Keratinocyte (primary cell): ENCODE data around the gene TSR3. TPM values are rescaled to one million over a fixed set of nuclear protein-coding genes. Genes with fewer than 3 reads are reported as not detected.

Experiments used
- DNase-seq: peaks from one replicate; pipeline ENCODE4 v3.0.0-alpha.2; 2011; ENCODE audit warnings: low read depth, missing footprints, low spot score
- FAIRE-seq: peaks from 2 replicates; lab custom pipeline; 2011; peaks lifted over from hg19 to GRCh38; lab: Jason Lieb, UNC
- H2AFZ ChIP-seq: 2 replicates; pipeline ENCODE4 v1.6.0; 2012; ENCODE audit warnings: low read length, control low read depth, inconsistent platforms; ENCODE audit not compliant: control insufficient read depth
- H3K27ac ChIP-seq: 2 replicates; pipeline ENCODE4 v1.5.1; 2011; ENCODE audit warnings: low read length; ENCODE audit not compliant: control insufficient read depth, insufficient read depth
- H3K27me3 ChIP-seq: 3 replicates; pipeline ENCODE4 v1.6.0; 2011; ENCODE audit warnings: low read length; ENCODE audit not compliant: control insufficient read depth, insufficient read depth; ENCODE audit errors: extremely low read depth
- H3K36me3 ChIP-seq, 2 experiments: 2 replicates in 1 of 2; 3 replicates in 1 of 2; pipeline ENCODE4 v1.5.1; 2011; ENCODE audit warnings: low read length in 2 of 2, mild to moderate bottlenecking in 1 of 2; ENCODE audit not compliant: control insufficient read depth in 2 of 2, insufficient read depth in 2 of 2; ENCODE audit errors: extremely low read depth in 1 of 2
- H3K4me1 ChIP-seq: 3 replicates; pipeline ENCODE4 v1.5.1; 2011; ENCODE audit warnings: low read length; ENCODE audit not compliant: control insufficient read depth, insufficient read depth; ENCODE audit errors: extremely low read depth
- H3K4me2 ChIP-seq: 3 replicates; pipeline ENCODE4 v1.6.0; 2011; ENCODE audit warnings: low read depth, low read length; ENCODE audit not compliant: control insufficient read depth, insufficient read depth; ENCODE audit errors: extremely low read depth
- H3K4me3 ChIP-seq, 3 experiments: fragments of 200-600 bp in 1 of 3; sonication (generic) in 1 of 3; 2 replicates in 2 of 3; 3 replicates in 1 of 3; pipeline ENCODE4 v1.5.1; 2011 to 2016; ENCODE audit warnings: low read length in 3 of 3, mild to moderate bottlenecking in 3 of 3, control low read depth in 2 of 3, inconsistent platforms in 1 of 3, low read depth in 1 of 3, mixed read lengths in 1 of 3, mixed run types in 1 of 3, moderate library complexity in 1 of 3; ENCODE audit not compliant: control insufficient read depth in 2 of 3, insufficient read depth in 2 of 3; ENCODE audit errors: extremely low read depth in 1 of 3
- H3K79me2 ChIP-seq: 2 replicates; pipeline ENCODE4 v1.6.0; 2012; ENCODE audit warnings: low read length; ENCODE audit not compliant: control insufficient read depth, insufficient read depth
- H3K9ac ChIP-seq: 3 replicates; pipeline ENCODE4 v1.6.0; 2011; ENCODE audit warnings: low read length; ENCODE audit not compliant: control insufficient read depth, insufficient read depth; ENCODE audit errors: extremely low read depth
- H3K9me1 ChIP-seq: 3 replicates; pipeline ENCODE4 v1.6.0; 2011; ENCODE audit warnings: low read length; ENCODE audit not compliant: control insufficient read depth, insufficient read depth; ENCODE audit errors: extremely low read depth
- H3K9me3 ChIP-seq: 2 replicates; pipeline ENCODE4 v1.5.1; 2012; ENCODE audit warnings: low read depth, low read length; ENCODE audit not compliant: control insufficient read depth
- H4K20me1 ChIP-seq: 3 replicates; pipeline ENCODE4 v1.6.0; 2011; ENCODE audit warnings: low read length; ENCODE audit not compliant: control insufficient read depth, insufficient read depth; ENCODE audit errors: extremely low read depth
- EZH2 ChIP-seq: IDR thresholded peaks from one replicate; pipeline ENCODE4 v1.6.1; 2012; ENCODE audit warnings: inconsistent platforms, mild to moderate bottlenecking, low read length, moderate library complexity
- dilution Hi-C: fragments of 300-500 bp; cut with MboI; formaldehyde crosslinking; loops from one replicate; pipeline ENCODE4 v1.7.0; 2020; ENCODE audit warnings: low sequenced_read_pairs; ENCODE audit not compliant: extremely low pct_ligation_motif_present
- polyA plus RNA-seq, 5 experiments: library from polyadenylated mRNA; depleted of rRNA in 3 of 5; stranded (reverse) in 3 of 5; stranded (forward) in 1 of 5; unstranded in 1 of 5; fragments of >200 nt; gene quantifications; 1 replicate in 1 of 5; 2 replicates in 3 of 5; 3 replicates in 1 of 5; pipeline versions ENCODE4 v1.2.1 to v1.2.3, GENCODE V29; 2011 to 2012; ENCODE audit warnings: missing spikeins in 2 of 5, low read depth in 1 of 5, low replicate concordance in 1 of 5
- TF ChIP-seq, protein P1 (sequence below), 3 experiments: IDR thresholded peaks in 1 of 3; conservative IDR thresholded peaks in 1 of 3; optimal IDR thresholded peaks in 1 of 3; 2 replicates in 2 of 3; 3 replicates in 1 of 3; pipeline versions ENCODE3 to v1.5.1; 2011; ENCODE audit warnings: low read length in 3 of 3, mild to moderate bottlenecking in 3 of 3, moderate library complexity in 2 of 3, control low read depth in 1 of 3, inconsistent platforms in 1 of 3; ENCODE audit not compliant: insufficient read depth in 2 of 3; ENCODE audit errors: extremely low read depth in 1 of 3

Gene TSR3
- polyA plus RNA-seq, 1 donor (not counting 4 experiments of a cell fraction or from before 2014, with no cell fraction given): 33.0 TPM

DNA sequence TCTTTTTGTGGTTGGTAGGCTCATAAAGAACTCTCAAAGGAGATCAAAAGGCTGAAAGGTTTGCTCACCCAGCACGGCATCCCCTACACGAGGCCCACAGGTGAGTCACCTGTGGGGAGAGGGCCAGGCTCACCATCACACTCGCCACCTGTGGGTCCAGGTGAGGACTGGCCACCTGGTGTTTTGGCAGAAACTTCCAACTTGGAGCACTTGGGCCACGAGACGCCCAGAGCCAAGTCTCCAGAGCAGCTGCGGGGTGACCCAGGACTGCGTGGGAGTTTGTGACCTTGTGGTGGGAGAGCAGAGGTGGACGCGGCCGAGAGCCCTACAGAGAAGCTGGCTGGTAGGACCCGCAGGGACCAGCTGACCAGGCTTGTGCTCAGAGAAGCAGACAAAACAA is 11.1 kb upstream of the TSR3 start:
- H3K36me3 ChIP-seq: peaks cover 12 to 24% of the 10 kb centered on the region in 2 experiments

DNA sequence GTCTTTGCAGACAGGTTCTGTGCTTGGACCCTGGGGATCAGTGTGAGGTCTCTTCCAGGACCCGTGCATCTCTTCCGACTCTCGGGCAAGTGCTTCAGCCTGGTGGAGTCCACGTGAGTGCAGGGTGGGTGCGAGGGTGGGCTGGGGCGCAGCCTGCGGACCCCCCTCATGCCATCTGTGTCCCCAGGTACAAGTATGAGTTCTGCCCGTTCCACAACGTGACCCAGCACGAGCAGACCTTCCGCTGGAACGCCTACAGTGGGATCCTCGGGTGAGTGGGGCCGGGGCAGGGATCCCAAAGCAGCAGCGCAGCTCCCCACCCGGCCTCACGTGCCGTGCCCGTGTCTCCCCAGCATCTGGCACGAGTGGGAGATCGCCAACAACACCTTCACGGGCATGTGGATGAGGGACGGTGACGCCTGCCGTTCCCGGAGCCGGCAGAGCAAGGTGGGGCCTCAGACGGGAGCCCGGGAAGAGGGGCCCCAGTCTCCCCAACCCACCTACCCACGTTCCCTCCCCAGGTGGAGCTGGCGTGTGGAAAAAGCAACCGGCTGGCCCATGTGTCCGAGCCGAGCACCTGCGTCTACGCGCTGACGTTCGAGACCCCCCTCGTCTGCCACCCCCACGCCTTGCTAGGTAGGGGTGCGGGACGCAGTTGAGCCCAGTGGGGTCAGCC is 10.1 kb upstream of the TSR3 start:
- peaks cover 12 to 22% of the 10 kb centered on the region in 2 experiments for H3K36me3 ChIP-seq
- no peak overlapping the region for H3K9ac ChIP-seq
- peaks cover 16% of the 10 kb centered on the region for H3K79me2 ChIP-seq
- TF ChIP-seq, protein P1, sequence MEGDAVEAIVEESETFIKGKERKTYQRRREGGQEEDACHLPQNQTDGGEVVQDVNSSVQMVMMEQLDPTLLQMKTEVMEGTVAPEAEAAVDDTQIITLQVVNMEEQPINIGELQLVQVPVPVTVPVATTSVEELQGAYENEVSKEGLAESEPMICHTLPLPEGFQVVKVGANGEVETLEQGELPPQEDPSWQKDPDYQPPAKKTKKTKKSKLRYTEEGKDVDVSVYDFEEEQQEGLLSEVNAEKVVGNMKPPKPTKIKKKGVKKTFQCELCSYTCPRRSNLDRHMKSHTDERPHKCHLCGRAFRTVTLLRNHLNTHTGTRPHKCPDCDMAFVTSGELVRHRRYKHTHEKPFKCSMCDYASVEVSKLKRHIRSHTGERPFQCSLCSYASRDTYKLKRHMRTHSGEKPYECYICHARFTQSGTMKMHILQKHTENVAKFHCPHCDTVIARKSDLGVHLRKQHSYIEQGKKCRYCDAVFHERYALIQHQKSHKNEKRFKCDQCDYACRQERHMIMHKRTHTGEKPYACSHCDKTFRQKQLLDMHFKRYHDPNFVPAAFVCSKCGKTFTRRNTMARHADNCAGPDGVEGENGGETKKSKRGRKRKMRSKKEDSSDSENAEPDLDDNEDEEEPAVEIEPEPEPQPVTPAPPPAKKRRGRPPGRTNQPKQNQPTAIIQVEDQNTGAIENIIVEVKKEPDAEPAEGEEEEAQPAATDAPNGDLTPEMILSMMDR (optimal IDR thresholded peaks at IDR 0.05 in 1 of 3, IDR thresholded peaks at IDR 0.05 in 1 of 3, conservative IDR thresholded peaks at IDR 0.05 in 1 of 3; ENCODE audit: extremely low read depth in 1 of 3, insufficient read depth in 2 of 3, low read length in 3 of 3): no peak
- no peak for TF ChIP-seq EZH2
- DNase-seq (no peak), FAIRE-seq (no peak)
- H3K4me3 ChIP-seq: no peak overlapping the region
- H2AFZ ChIP-seq: no peak overlapping the region
- H3K9me1 ChIP-seq: no peaks in the 10 kb centered on the region
- no peaks in the 10 kb centered on the region for H4K20me1 ChIP-seq
- dilution Hi-C loops: no loop called here
- no peak overlapping the region for H3K27ac ChIP-seq
- H3K9me3 ChIP-seq: no peaks in the 10 kb centered on the region
- no peaks in the 10 kb centered on the region for H3K27me3 ChIP-seq
- H3K4me1 ChIP-seq: no peaks in the 10 kb centered on the region
- no peak overlapping the region for H3K4me2 ChIP-seq

More for the DNA sequence above, 11.1 kb upstream of the TSR3 start:
- DNase-seq (no peak), FAIRE-seq (no peak)
- Histone ChIP-seq H3K4me3 (no peak overlapping the region), H2AFZ (no peak overlapping the region), H3K9me3 (no peaks in the 10 kb centered on the region), H4K20me1 (no peaks in the 10 kb centered on the region), H3K27ac (no peak overlapping the region), H3K9ac (no peak overlapping the region), H3K4me1 (no peaks in the 10 kb centered on the region), H3K79me2 (peaks cover 11% of the 10 kb centered on the region), H3K27me3 (no peaks in the 10 kb centered on the region), H3K9me1 (no peaks in the 10 kb centered on the region), H3K4me2 (no peak overlapping the region)
- TF ChIP-seq, protein P1 (optimal IDR thresholded peaks at IDR 0.05 in 1 of 3, IDR thresholded peaks at IDR 0.05 in 1 of 3, conservative IDR thresholded peaks at IDR 0.05 in 1 of 3; ENCODE audit: extremely low read depth in 1 of 3, insufficient read depth in 2 of 3, low read length in 3 of 3): no peak
- no peak for TF ChIP-seq EZH2
- dilution Hi-C loops: no loop called here
